IMR-90 (cell line): Measurements from ENCODE around the gene SHROOM3. TPM values are rescaled to one million over a fixed set of nuclear protein-coding genes. Genes with fewer than 3 reads are reported as not detected.
A peak's percentile ranks its signal among the peaks of the same experiment; 100 is the strongest.

ENCODE experiments used
- ATAC-seq: fragments of 200-7000 bp; cut with Tn5 transposase; 2 replicates; pipeline ENCODE4 v1.9.1; 2020; ENCODE audit warnings: low read depth, mild to moderate bottlenecking, moderate library complexity
- BruUV-seq: library from RNA; stranded (reverse); fragments of 400-500 nt; replicated peaks from 2 replicates; lab custom pipeline; 2021; lab: Mats Ljungman, UMichigan
- CTCF ChIA-PET: fragments of 300-600 bp; formaldehyde crosslinking; extraction: SDS; loops from one replicate; lab custom pipeline; 2021; ENCODE audit warnings: antibody characterized with exemption; lab: Yijun Ruan, JAX
- POLR2A ChIA-PET: fragments of 300-600 bp; sonication (Branson Sonifier 250); formaldehyde crosslinking; loops from one replicate; lab custom pipeline; 2022; ENCODE audit warnings: antibody characterized with exemption; ENCODE audit not compliant: unreplicated experiment; lab: Charles Lee
- DNase-seq: peaks from one replicate; pipeline ENCODE4 v3.0.0; 2013
- H2AFZ ChIP-seq: replicated peaks from 2 replicates; pipeline ENCODE3; 2013; ENCODE audit warnings: low read length, mild to moderate bottlenecking; ENCODE audit not compliant: poor library complexity
- H2AK5ac ChIP-seq: 2 replicates; pipeline ENCODE4 v1.6.1; 2013; ENCODE audit warnings: low read depth, low read length, inconsistent platforms
- H2AK9ac ChIP-seq: replicated peaks from 2 replicates; pipeline ENCODE3; 2013; ENCODE audit warnings: mild to moderate bottlenecking, low read depth, low read length, moderate library complexity; ENCODE audit not compliant: poor library complexity
- H2BK120ac ChIP-seq: 2 replicates; pipeline ENCODE4 v1.6.1; 2013; ENCODE audit warnings: low read depth, low read length, inconsistent platforms
- H2BK15ac ChIP-seq: 3 replicates; pipeline ENCODE4 v1.6.1; 2013; ENCODE audit warnings: low read depth, low read length, inconsistent platforms
- H2BK20ac ChIP-seq: 2 replicates; pipeline ENCODE4 v1.6.1; 2013; ENCODE audit warnings: low read depth, mild to moderate bottlenecking, inconsistent platforms, low read length, moderate library complexity
- H2BK5ac ChIP-seq: 2 replicates; pipeline ENCODE4 v1.6.1; 2013; ENCODE audit warnings: mild to moderate bottlenecking, low read depth, low read length, inconsistent platforms; ENCODE audit not compliant: poor library complexity, severe bottlenecking
- H3K14ac ChIP-seq: replicated peaks from 2 replicates; pipeline ENCODE4 v1.6.1; 2013; ENCODE audit warnings: low read depth, low read length, inconsistent platforms
- H3K18ac ChIP-seq: 2 replicates; pipeline ENCODE4 v1.6.1; 2013; ENCODE audit warnings: low read depth, low read length, control low read depth
- H3K23ac ChIP-seq: 2 replicates; pipeline ENCODE4 v1.6.1; 2013; ENCODE audit warnings: low read depth, low read length, inconsistent platforms
- H3K27ac ChIP-seq: 2 replicates; pipeline ENCODE4 v1.5.1; 2013; ENCODE audit warnings: mild to moderate bottlenecking, control low read depth, low read length; ENCODE audit not compliant: insufficient read depth
- H3K27me3 ChIP-seq: 2 replicates; pipeline ENCODE4 v1.6.1; 2013; ENCODE audit warnings: low read length; ENCODE audit not compliant: control insufficient read depth, insufficient read depth
- H3K36me3 ChIP-seq: 2 replicates; pipeline ENCODE4 v1.6.1; 2013; ENCODE audit warnings: low read length, mixed read lengths; ENCODE audit not compliant: control insufficient read depth, insufficient read depth
- H3K4ac ChIP-seq: 2 replicates; pipeline ENCODE4 v1.6.1; 2013; ENCODE audit warnings: low read depth, low read length, inconsistent platforms
- H3K4me1 ChIP-seq: 2 replicates; pipeline ENCODE4 v1.6.1; 2013; ENCODE audit warnings: low read length, mixed read lengths; ENCODE audit not compliant: control insufficient read depth, insufficient read depth
- H3K4me2 ChIP-seq: 2 replicates; pipeline ENCODE4 v1.6.1; 2013; ENCODE audit warnings: low read depth, mild to moderate bottlenecking, control low read depth, low read length, moderate library complexity
- H3K4me3 ChIP-seq: 2 replicates; pipeline ENCODE4 v1.5.1; 2013; ENCODE audit warnings: low read depth, mild to moderate bottlenecking, control low read depth, low read length, moderate library complexity; ENCODE audit not compliant: insufficient read depth
- H3K56ac ChIP-seq: 2 replicates; pipeline ENCODE4 v1.6.1; 2013; ENCODE audit warnings: low read length, inconsistent platforms; ENCODE audit not compliant: insufficient read depth; ENCODE audit errors: extremely low read depth
- H3K79me1 ChIP-seq, 2 experiments: 2 replicates each; pipeline ENCODE4 v1.6.1; 2013; ENCODE audit warnings: low read length in 2 of 2, inconsistent platforms in 1 of 2, low read depth in 1 of 2
- H3K9ac ChIP-seq: 2 replicates; pipeline ENCODE4 v1.6.1; 2013; ENCODE audit warnings: low read depth, low read length, control low read depth
- H3K9me1 ChIP-seq: 2 replicates; pipeline ENCODE4 v1.6.1; 2013; ENCODE audit warnings: low read length, inconsistent platforms; ENCODE audit not compliant: insufficient read depth
- H3K9me3 ChIP-seq: 2 replicates; pipeline ENCODE4 v1.6.1; 2013; ENCODE audit warnings: low read length; ENCODE audit not compliant: control insufficient read depth, insufficient read depth
- H4K20me1 ChIP-seq: 2 replicates; pipeline ENCODE4 v1.6.1; 2013; ENCODE audit warnings: low read length, inconsistent platforms; ENCODE audit not compliant: insufficient read depth
- H4K5ac ChIP-seq: 2 replicates; pipeline ENCODE4 v1.6.1; 2013; ENCODE audit warnings: mild to moderate bottlenecking, low read depth, low read length, control low read depth
- H4K8ac ChIP-seq, 2 experiments: 2 replicates each; pipeline ENCODE4 v1.6.1; 2013; ENCODE audit warnings: low read depth in 2 of 2, low read length in 2 of 2, control low read depth in 1 of 2, inconsistent platforms in 1 of 2
- H4K91ac ChIP-seq: 2 replicates; pipeline ENCODE4 v1.6.1; 2013; ENCODE audit warnings: low read depth, low read length, inconsistent platforms; ENCODE audit not compliant: insufficient read depth
- CEBPB ChIP-seq: IDR thresholded peaks from 2 replicates; pipeline ENCODE4 v1.6.1; 2012; ENCODE audit warnings: low read depth, low read length, improper control_type of control experiment
- CHD1 ChIP-seq: IDR thresholded peaks from 2 replicates; pipeline ENCODE4 v1.6.1; 2012; ENCODE audit warnings: low read depth, low read length, improper control_type of control experiment
- CTCF ChIP-seq: conservative IDR thresholded peaks from 2 replicates; pipeline ENCODE4 v1.5.1; 2012; ENCODE audit warnings: mild to moderate bottlenecking, low read depth, low read length, improper control_type of control experiment
- ELK1 ChIP-seq: fragments of 150-350 bp; IDR thresholded peaks from 2 replicates; pipeline ENCODE4 v1.6.1; 2016; ENCODE audit warnings: low read depth, mild to moderate bottlenecking, low read length, moderate library complexity, borderline replicate concordance
- MAFK ChIP-seq: IDR thresholded peaks from 2 replicates; pipeline ENCODE4 v1.6.1; 2012; ENCODE audit warnings: low read depth, low read length, improper control_type of control experiment
- MXI1 ChIP-seq: IDR thresholded peaks from 2 replicates; pipeline ENCODE4 v1.6.1; 2012; ENCODE audit warnings: low read depth, mild to moderate bottlenecking, low read length, moderate library complexity, borderline replicate concordance
- NFE2L2 ChIP-seq: fragments of 150-350 bp; IDR thresholded peaks from 2 replicates; pipeline ENCODE4 v1.6.1; 2016; ENCODE audit warnings: low read depth, mild to moderate bottlenecking, low read length
- RCOR1 ChIP-seq: IDR thresholded peaks from 2 replicates; pipeline ENCODE4 v1.6.1; 2012; ENCODE audit warnings: mild to moderate bottlenecking, low read length, improper control_type of control experiment; ENCODE audit not compliant: insufficient replicate concordance
- RFX5 ChIP-seq: IDR thresholded peaks from 2 replicates; pipeline ENCODE4 v1.8.0; 2012; ENCODE audit warnings: low read depth, mild to moderate bottlenecking, low read length, moderate library complexity
- SMC3 ChIP-seq: fragments of 150-350 bp; IDR thresholded peaks from 2 replicates; pipeline ENCODE4 v1.6.1; 2016; ENCODE audit warnings: low read depth, mild to moderate bottlenecking, antibody characterized with exemption, low read length, moderate library complexity
- USF2 ChIP-seq: fragments of 150-350 bp; IDR thresholded peaks from 2 replicates; pipeline ENCODE4 v1.6.1; 2017; ENCODE audit warnings: mild to moderate bottlenecking, antibody characterized with exemption, low read length, low read depth
- WGBS, 2 experiments: methylation state at CpG; one replicate each; pipeline versions ENCODE4 v1.1.5 to v1.1.7; 2013; ENCODE audit warnings: missing lambda C conversion rate in 2 of 2; ENCODE audit not compliant: insufficient read length in 1 of 2; ENCODE audit errors: extremely low coverage in 2 of 2; 5-methylcytosine and 5-hydroxymethylcytosine counted together
- dilution Hi-C: fragments of 300-500 bp; cut with HindIII; formaldehyde crosslinking; loops from one replicate; pipeline ENCODE4 v1.14.3; 2018; ENCODE audit warnings: low sequenced_read_pairs; ENCODE audit not compliant: unreplicated experiment
- in situ Hi-C: fragments of 300-500 bp; cut with MboI; formaldehyde crosslinking; loops from 3 replicates; pipeline ENCODE4 v1.14.3; 2019; ENCODE audit warnings: low sequenced_read_pairs, inconsistent platforms, mixed read lengths
- intact Hi-C: fragments of 100-400 bp; cut with micrococcal nuclease; formaldehyde crosslinking; loops from 2 replicates; pipeline ENCODE4 v1.10.0; 2022
- polyA plus RNA-seq, 3 experiments: library from polyadenylated mRNA; depleted of rRNA; stranded (reverse); fragments of >200 nt; gene quantifications; 2 replicates each; pipeline ENCODE4 v1.2.3, GENCODE V29; 2012; ENCODE audit warnings: low replicate concordance in 1 of 3
- total RNA-seq: library from RNA; depleted of rRNA; stranded (reverse); fragments of >200 nt; gene quantifications from 2 replicates; pipeline ENCODE4 v1.2.3, GENCODE V29; 2012

Gene SHROOM3
- total and polyA plus RNA-seq, 2 of the 4 experiments (the other 2 are of a cell fraction), result 10.8 to 19.5 TPM

- Histone ChIP-seq H2BK20ac (no peak overlapping the region), H4K20me1 (no peaks in the 10 kb centered on the region), H3K4me2 (no peak overlapping the region), H2BK120ac (no peak overlapping the region), H4K8ac (0 out of 4 replicates have a peak overlapping the region, but pooled peaks of 1 of the 2 experiments have one; percentile 27), H3K36me3 (no peaks in the 10 kb centered on the region), H3K4me3 (no peak overlapping the region), H2AFZ (no peak overlapping the region), H3K18ac (no peak overlapping the region), H2AK9ac (no peak overlapping the region), H3K9me3 (no peaks in the 10 kb centered on the region), H3K27ac (no peak overlapping the region), H3K27me3 (no peaks in the 10 kb centered on the region), H3K9ac (no peak overlapping the region), H3K79me1 (no peaks in the 10 kb centered on the region; a peak in 1 of 4 replicates), H3K23ac (no peak overlapping the region), H3K56ac (no peak overlapping the region), H4K5ac (no peak overlapping the region), H2AK5ac (no peak overlapping the region), H2BK5ac (no peak overlapping the region), H3K4me1 (peaks cover 3% of the 10 kb centered on the region), H4K91ac (no peak overlapping the region), H3K9me1 (peaks cover 3% of the 10 kb centered on the region), H3K4ac (no peak overlapping the region), H2BK15ac (no peak overlapping the region), H3K14ac (no peak overlapping the region)
- no CpG with 5 or more reads among the region's 1 CpG for WGBS, 2 experiments
- ChIA-PET CTCF (no interaction called here), POLR2A (no interaction called here)
- no peak for DNase-seq
- in situ Hi-C loops (no loop called here), intact Hi-C loops (no loop called here), dilution Hi-C loops (no loop called here)
- BruUV-seq, result no TSS peak
- no peak for ATAC-seq
- TF ChIP-seq NFE2L2, result no peak
- no peak for TF ChIP-seq CEBPB
- TF ChIP-seq RCOR1, result no peak
- no peak for TF ChIP-seq MXI1
- TF ChIP-seq ELK1, result no peak
- no peak for TF ChIP-seq SMC3
- no peak for TF ChIP-seq CTCF
- no peak for TF ChIP-seq MAFK
- no peak for TF ChIP-seq RFX5
- TF ChIP-seq USF2, result no peak
- no peak for TF ChIP-seq CHD1
These were observed 214.1 kb downstream of the SHROOM3 start for GRCh38 chr4:76649086-76649485.
